ENCODE results near the gene PDXP. TPM values are rescaled to one million over a fixed set of nuclear protein-coding genes. Genes with fewer than 3 reads are reported as not detected.
A peak's percentile ranks its signal among the peaks of the same experiment; 100 is the strongest.
"Not testable (repeated sequence)": the region's sequence is repeated elsewhere in the genome, so short reads cannot be mapped to it uniquely, and the experiment has no call there.

Gene PDXP
- total RNA-seq, 1 experiment from 2014 or later = 47.1 TPM

DNA sequence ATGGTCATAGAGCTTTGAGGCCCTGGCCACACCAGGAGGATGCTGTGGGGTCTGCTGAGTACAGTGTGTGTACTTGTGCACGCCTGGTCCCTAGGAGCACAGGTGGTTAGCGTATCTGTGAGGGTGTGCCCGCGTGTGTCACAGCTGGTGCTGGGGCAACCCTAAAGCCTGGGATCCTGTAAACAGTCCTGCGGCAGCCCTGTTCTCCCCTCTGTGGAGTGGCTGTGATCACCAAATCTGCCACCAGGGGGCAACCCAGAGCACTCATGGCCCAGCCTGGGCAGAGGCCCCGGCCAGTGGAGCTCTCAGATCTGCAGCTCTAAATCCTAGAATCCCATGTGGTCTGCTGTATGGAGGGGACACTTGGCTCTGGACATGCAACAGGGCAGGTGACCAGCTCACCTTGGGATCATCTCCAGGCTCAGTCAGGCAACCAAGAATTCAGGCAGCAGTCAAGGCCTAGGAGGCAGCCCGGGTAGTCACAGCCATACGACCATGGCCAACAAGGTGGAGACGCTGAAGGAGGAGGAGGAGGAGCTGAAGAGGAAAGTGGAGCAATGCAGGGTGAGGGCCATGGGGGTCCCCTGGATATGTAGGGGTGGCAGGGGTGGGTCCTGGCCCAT is 15.2 kb upstream of the PDXP start:
- no peak overlapping the region for H3K27ac ChIP-seq
- H3K4me3 ChIP-seq = no peak overlapping the region
- peak; percentile 73 to 86 for DNase-seq (ENCODE audit: low read depth in 1 of 2, low spot score in 2 of 2)
- H3K4me1 ChIP-seq (replicated peaks) = peaks cover 18% of the 10 kb centered on the region
- H3K9me3 ChIP-seq (replicated peaks) = no peaks in the 10 kb centered on the region
- H3K27me3 ChIP-seq (replicated peaks) = no peaks in the 10 kb centered on the region
- peaks cover 33% of the 10 kb centered on the region for H3K36me3 ChIP-seq

DNA sequence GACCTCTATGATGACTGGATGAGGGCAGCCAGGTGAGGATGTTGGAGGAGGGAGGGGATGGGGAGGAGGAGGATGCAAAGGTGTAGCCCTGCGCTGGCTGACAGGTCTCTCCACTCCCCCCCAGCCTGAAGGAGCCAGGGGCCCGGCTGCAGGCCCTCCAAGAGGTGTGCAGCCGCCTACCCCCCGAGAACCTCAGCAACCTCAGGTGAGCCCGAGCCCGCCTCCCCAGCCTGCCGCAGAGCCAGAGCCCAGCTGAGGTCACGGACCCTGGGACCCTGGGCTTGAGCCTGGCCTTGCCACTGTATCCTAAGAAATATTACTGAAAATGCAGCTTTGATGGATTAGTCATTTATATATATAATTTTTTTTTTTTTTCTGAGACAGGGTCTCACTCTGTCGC is 11.2 kb upstream of the PDXP start:
- no peaks in the 10 kb centered on the region for H3K4me1 ChIP-seq (replicated peaks)
- H3K27me3 ChIP-seq (replicated peaks) = no peaks in the 10 kb centered on the region
- no peak overlapping the region for H3K4me3 ChIP-seq
- H3K27ac ChIP-seq = no peak overlapping the region
- no peaks in the 10 kb centered on the region for H3K9me3 ChIP-seq (replicated peaks)
- peaks cover 42% of the 10 kb centered on the region for H3K36me3 ChIP-seq
- no peak for DNase-seq (ENCODE audit: low read depth in 1 of 2, low spot score in 2 of 2)

DNA sequence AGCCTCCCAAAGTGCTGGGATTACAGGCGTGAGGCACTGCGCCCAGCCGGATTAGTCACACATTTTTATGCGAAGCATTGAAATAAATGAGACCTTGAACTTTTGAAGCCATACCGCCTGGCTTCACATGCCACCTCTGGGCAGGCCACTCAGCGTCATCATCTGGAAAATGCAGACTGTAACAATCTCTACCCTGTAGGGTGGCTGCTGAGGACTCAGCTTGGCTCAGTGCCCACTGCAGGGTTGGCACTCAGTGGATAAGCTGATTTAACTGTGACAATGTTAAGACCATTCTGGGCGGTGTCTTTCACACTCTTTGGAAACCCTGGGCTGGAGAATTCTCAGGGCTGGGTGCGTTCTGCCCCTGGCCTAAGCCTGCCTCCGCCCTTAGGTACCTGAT is 10.6 kb upstream of the PDXP start:
- no peak overlapping the region for H3K4me3 ChIP-seq
- no peak for DNase-seq (ENCODE audit: low read depth in 1 of 2, low spot score in 2 of 2)
- H3K4me1 ChIP-seq (replicated peaks) = no peaks in the 10 kb centered on the region
- no peaks in the 10 kb centered on the region for H3K9me3 ChIP-seq (replicated peaks)
- no peaks in the 10 kb centered on the region for H3K27me3 ChIP-seq (replicated peaks)
- no peak overlapping the region for H3K27ac ChIP-seq
- H3K36me3 ChIP-seq = peaks cover 38% of the 10 kb centered on the region

DNA sequence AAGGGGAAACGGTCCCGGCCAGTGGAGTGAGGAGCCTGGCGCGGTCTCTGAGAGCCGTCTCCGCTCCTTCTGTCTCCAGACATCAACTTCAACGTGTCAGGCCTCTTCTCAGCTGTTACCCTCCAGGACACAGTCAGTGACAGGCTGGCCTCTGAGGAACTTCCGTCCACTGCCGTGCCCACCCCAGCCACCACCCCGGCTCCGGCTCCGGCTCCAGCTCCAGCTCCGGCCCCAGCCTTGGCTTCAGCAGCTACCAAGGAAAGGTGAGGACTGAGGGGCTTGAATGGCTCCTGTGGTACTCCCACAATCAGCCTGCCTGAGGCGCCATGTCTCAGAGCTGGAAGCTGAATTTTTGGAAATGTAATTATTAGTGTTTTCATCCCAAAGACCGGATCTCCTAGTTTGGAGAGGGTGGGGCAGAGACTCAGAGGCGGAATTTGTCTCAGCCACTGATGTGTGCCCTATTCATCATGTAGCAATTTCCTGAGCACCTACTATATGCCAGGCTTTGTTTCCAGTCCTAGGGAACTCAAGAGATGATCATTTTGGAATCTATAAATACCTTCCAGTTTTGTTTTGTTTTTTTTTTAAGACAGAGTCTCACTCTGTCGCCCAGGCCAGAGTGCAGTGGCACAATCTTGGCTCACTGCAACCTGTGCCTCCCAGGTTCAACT is 7.9 kb upstream of the PDXP start:
- no peaks in the 10 kb centered on the region for H3K4me1 ChIP-seq (replicated peaks)
- H3K4me3 ChIP-seq = no peak overlapping the region
- peaks cover 29% of the 10 kb centered on the region for H3K36me3 ChIP-seq
- no peaks in the 10 kb centered on the region for H3K9me3 ChIP-seq (replicated peaks)
- DNase-seq (ENCODE audit: low read depth in 1 of 2, low spot score in 2 of 2) = no peak
- no peaks in the 10 kb centered on the region for H3K27me3 ChIP-seq (replicated peaks)
- H3K27ac ChIP-seq = no peak overlapping the region

DNA sequence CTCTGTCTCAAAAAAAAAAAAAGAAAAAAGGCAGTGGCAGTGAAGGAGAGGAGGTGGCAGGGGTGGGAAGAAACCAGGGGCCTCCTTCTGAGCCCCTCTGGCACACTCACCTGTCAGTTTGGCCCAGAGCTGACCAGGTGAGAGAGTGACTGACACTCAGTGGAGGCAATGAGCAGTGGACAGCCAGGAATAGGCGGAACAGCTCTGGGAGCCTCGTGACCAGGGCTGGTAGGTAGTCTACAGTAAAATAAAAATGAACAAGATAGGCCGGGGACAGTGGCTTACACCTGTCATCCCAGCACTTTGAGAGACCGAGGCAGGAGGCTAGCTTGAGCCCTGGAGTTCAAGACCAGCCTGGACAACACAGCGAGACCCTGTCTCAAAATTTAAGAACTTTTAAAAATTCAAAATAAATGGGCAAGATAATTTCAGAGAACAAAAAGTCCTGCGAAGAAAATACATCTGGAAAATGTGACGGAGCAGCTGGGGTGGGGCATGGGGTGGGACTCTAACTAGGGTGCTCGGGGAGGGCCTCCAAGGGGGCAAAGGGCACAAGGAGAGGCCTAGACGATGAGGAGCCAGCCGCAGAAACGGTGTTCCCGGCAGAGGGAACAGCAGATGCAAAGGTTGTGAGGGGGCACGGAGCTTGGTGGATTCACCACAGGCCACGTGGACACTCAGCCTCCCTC is 3.8 kb upstream of the PDXP start:
- peaks cover 20% of the 10 kb centered on the region for H3K36me3 ChIP-seq
- no peak overlapping the region for H3K27ac ChIP-seq
- H3K9me3 ChIP-seq (replicated peaks) = no peaks in the 10 kb centered on the region
- H3K4me1 ChIP-seq (replicated peaks) = peaks cover 13% of the 10 kb centered on the region
- no peak overlapping the region for H3K4me3 ChIP-seq
- DNase-seq (ENCODE audit: low read depth in 1 of 2, low spot score in 2 of 2) = no peak
- no peaks in the 10 kb centered on the region for H3K27me3 ChIP-seq (replicated peaks)

DNA sequence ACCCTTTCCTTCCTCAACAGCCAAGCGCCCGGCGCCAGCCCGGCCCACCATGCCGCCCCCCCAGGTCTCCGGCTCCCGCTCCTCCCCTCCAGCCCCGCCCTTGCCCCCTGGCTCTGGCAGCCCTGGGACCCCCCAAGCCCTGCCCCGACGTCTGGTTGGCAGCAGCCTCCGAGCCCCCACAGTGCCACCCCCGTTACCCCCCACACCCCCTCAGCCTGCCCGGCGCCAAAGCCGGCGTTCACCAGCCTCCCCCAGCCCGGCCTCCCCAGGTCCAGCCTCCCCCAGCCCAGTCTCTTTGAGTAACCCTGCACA is 3.3 kb upstream of the PDXP start:
- DNase-seq (ENCODE audit: low read depth in 1 of 2, low spot score in 2 of 2) = no peak
- Histone ChIP-seq H3K9me3 (replicated peaks) (no peaks in the 10 kb centered on the region), H3K4me1 (replicated peaks) (peaks cover 18% of the 10 kb centered on the region), H3K27ac (no peak overlapping the region), H3K4me3 (no peak overlapping the region), H3K27me3 (replicated peaks) (no peaks in the 10 kb centered on the region), H3K36me3 (peaks cover 15% of the 10 kb centered on the region)

DNA sequence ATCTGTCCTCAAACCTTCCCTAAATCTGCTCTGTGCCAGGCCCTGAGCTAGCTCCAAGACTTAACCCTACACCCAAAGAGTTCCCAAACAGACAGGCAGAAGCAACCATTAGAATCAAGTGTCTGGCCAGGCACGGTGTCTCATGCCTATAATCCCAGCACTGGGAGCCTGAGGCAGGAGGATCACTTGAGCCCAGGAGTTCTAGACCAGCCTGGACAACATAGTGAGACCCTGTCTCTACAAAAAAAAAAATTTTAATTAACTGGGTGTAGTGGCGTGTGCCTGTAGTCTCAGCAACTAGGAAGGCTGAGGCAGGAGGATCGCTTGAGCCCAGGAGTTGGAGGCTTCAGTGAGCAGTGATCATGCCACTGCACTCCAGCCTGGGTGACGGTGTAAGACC is 1.9 kb upstream of the PDXP start:
- peaks cover 32% of the 10 kb centered on the region for H3K4me1 ChIP-seq (replicated peaks)
- not testable (repeated sequence) for DNase-seq (ENCODE audit: low read depth in 1 of 2, low spot score in 2 of 2); H3K27me3 ChIP-seq (replicated peaks); H3K27ac ChIP-seq; H3K4me3 ChIP-seq; H3K9me3 ChIP-seq (replicated peaks)
- peaks cover 14% of the 10 kb centered on the region for H3K36me3 ChIP-seq

DNA sequence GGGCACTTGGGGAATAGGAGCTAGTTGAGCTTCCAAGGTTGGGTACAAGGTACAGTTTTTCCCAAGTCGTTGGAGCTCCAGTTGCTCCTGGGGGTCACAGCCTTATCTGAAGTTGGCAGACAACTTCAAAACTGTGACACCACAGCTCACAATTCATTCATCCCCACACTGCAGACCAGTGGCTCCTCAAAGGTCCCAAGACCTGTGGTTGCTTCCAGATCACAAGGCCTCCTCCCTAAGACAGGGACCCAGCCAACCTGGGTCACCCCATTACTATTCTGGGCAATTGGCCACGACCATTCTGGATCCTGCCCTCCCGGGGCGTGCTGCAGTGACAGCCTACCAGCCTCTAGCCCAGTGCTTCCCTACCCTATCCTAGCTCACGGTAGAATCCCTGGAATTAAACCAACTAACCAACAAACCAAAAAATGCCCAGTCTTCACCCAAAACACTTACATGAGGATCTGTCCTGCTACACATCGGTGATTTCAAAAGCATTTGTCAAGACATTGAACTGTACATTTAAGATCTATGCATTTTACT is 862 bp upstream of the PDXP start:
- H3K27me3 ChIP-seq (replicated peaks) = no peaks in the 10 kb centered on the region
- peak overlapping the region; percentile 6; the same call in 1 of the 2 replicates for H3K27ac ChIP-seq
- H3K4me3 ChIP-seq = peak overlapping the region; percentile 93
- peaks cover 18% of the 10 kb centered on the region for H3K36me3 ChIP-seq
- H3K4me1 ChIP-seq (replicated peaks) = peaks cover 39% of the 10 kb centered on the region
- no peak for DNase-seq (ENCODE audit: low read depth in 1 of 2, low spot score in 2 of 2)
- no peaks in the 10 kb centered on the region for H3K9me3 ChIP-seq (replicated peaks)

DNA sequence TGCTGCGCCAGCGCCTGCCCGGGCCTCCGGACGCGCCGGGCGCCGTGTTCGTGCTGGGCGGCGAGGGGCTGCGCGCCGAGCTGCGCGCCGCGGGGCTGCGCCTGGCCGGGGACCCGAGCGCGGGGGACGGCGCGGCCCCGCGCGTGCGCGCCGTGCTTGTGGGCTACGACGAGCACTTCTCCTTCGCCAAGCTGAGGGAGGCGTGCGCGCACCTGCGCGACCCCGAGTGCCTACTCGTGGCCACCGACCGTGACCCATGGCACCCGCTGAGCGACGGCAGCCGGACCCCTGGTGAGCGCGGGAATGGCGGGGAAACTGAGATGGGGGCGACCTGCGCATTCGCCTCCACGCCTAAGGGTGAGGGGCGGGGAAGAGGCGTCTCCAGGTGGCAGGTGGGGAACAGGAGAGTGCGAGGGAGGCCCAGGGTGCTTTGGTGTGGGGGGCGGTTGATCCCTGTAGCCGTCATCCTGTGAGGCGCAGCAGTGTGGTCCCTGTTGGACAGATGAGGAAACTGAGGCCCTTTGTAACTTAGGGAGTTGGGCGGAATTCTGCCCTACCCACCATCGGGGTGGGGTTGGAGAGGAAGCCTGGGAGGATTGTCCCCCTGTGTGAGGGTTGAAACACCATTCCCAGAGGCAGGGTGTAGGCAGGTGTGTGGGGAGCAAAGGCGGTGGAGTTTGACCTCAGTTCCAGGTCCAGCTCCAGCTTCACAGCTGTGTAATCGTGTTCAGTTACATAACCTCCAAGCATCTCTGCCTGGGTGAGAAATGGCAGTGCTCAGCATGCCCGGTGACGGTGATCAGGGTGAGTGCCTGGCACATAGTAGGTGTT is 758 bp downstream of the PDXP start:
- no peaks in the 10 kb centered on the region for H3K9me3 ChIP-seq (replicated peaks)
- no peaks in the 10 kb centered on the region for H3K27me3 ChIP-seq (replicated peaks)
- H3K4me3 ChIP-seq = peak overlapping the region; percentile 93
- no peak for DNase-seq (ENCODE audit: low read depth in 1 of 2, low spot score in 2 of 2)
- peaks cover 13% of the 10 kb centered on the region for H3K36me3 ChIP-seq
- no peak overlapping the region for H3K27ac ChIP-seq
- H3K4me1 ChIP-seq (replicated peaks) = peaks cover 39% of the 10 kb centered on the region

DNA sequence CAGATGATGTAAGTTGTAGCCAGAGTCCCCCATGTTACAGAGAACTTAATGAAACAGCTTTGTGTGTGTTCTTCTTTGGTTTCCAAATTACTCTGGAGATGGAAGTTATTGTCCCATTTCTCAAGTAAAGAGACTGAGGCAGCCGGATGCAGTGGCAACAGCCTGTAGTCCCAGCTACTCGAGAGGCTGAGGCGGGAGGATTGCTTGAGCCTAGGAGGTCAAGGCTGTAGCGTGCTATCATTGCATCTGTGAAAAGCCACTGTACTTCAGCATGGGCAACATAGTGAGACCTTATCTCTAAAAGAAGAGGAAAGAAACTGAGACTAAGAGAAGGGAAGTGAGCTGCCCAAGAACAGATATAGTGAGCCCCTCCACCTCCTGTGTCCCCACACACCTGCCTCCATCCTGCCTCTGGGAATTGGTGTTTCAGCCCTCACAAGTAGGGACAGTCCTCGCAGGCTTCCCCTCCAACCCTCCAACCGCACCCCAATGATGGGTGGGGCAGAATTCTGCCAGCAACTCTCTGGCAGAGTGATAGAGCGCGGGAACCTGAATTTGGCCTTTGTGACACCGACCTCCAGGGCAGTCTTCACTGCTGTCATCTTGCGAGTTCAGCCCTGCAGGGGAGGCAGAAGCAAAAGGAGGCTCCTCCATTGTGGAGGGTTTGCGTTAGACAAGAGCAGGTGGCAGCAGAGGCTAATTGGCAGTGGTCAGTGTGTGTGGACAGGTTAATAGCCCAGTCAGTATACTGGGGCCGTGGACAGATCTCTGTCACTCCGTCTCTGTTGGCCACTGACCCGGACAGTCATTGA is 1.6 kb downstream of the PDXP start:
- Histone ChIP-seq H3K27ac (no peak overlapping the region), H3K36me3 (peaks cover 17% of the 10 kb centered on the region), H3K9me3 (replicated peaks) (no peaks in the 10 kb centered on the region), H3K4me3 (peak overlapping the region; percentile 93), H3K27me3 (replicated peaks) (no peaks in the 10 kb centered on the region), H3K4me1 (replicated peaks) (peaks cover 39% of the 10 kb centered on the region)
- DNase-seq (ENCODE audit: low read depth in 1 of 2, low spot score in 2 of 2) = no peak

DNA sequence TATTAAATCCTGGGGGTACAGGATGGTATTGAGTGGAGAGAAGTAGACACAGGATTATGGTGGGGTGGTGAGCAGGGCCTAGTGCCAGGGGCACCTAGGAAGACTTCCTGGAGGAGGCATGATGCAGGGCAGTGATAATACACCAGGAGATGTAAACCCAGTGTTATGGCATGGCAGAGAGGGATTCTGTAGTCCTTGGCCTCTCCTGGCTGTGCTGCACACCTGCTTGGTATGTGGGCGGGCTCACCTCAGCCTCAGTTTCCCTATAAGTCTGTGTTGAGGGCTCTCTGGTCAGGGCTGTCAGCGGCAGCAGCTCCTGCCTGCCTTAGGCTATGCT is 2.2 kb downstream of the PDXP start:
- Histone ChIP-seq H3K4me1 (replicated peaks) (peaks cover 39% of the 10 kb centered on the region), H3K27ac (peak overlapping the region; percentile 64; the same call in 1 of the 2 replicates), H3K36me3 (peaks cover 23% of the 10 kb centered on the region), H3K4me3 (no peak overlapping the region), H3K27me3 (replicated peaks) (no peaks in the 10 kb centered on the region), H3K9me3 (replicated peaks) (no peaks in the 10 kb centered on the region)
- DNase-seq (ENCODE audit: low read depth in 1 of 2, low spot score in 2 of 2) = no peak

DNA sequence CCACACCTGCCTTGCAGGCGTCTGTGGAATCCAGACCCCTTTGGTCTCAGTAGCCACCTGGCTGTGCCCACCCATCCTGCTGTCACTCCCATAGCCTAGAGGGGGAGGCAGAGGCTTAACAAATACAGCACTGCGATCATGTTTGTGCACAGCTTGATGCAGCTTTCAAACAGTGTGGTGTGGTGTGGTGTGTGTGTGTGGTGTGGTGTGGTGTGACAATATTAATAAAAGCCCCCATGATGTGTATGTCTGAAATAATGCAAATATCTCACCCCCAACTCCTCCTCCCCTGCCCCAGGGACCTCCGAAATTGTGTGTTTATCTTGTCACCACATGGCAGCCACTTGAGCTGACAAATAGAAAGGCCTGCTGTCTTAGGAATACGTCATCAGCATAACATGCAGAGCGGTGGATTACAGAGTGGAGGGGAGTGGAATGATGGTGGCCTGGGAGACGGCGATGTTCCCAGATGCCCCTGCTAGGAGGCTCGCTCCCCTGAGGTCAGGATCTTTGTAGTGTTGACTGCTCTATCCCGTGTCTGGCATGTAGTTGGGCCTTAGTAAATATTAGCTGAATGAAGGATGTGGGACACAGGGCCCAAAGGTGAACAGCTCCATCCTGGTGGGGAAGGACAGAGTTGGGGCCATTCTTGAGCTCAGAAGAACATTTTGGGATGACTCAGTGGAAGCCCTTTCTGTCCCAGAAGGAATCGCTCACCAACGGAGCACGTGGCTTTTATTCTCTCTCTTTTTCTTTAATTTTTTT is 2.8 kb downstream of the PDXP start:
- DNase-seq (ENCODE audit: low read depth in 1 of 2, low spot score in 2 of 2) = peak; percentile 81 to 90
- Histone ChIP-seq H3K27me3 (replicated peaks) (no peaks in the 10 kb centered on the region), H3K4me1 (replicated peaks) (peaks cover 39% of the 10 kb centered on the region), H3K9me3 (replicated peaks) (no peaks in the 10 kb centered on the region), H3K4me3 (no peak overlapping the region), H3K27ac (peak overlapping the region; percentile 64), H3K36me3 (peaks cover 30% of the 10 kb centered on the region)

All from SJSA1 (cell line).